ENCODE measurements around the gene ANKRD29.
"Not testable (repeated sequence)": the region's sequence is repeated elsewhere in the genome, so short reads cannot be mapped to it uniquely, and the experiment has no call there.

Gene ANKRD29

DNA sequence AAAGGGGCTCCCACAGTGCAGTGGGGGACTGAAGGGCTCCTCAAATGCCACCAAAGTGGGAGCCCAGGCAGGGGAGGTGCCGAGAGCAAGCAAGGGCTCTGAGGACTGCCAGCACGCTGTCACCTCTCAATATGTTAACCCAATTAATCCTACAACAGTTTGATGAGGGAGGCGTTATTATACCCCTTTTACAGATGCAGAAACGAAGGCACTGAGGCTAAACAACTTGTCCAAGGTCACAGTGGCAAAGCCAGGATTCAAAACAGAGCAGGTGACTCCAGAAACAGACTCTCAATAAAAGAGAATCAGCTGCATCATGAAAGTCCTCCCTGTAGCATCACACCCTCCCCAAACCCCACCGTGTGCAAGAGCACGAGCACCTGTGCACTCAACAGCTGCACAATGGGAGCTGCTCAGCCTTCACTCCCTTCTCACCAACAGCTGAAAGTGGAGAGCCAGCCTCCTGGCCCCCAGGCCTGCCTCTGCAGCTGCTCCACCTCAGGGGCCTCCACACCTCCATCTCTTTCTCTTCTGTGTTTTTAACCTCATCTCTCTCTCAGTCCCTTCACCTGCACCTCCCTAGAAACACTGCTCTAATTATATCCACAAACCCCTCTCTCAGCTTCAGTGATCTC lies 84.5 kb downstream of the ANKRD29 start:
- no peak for DNase-seq

DNA sequence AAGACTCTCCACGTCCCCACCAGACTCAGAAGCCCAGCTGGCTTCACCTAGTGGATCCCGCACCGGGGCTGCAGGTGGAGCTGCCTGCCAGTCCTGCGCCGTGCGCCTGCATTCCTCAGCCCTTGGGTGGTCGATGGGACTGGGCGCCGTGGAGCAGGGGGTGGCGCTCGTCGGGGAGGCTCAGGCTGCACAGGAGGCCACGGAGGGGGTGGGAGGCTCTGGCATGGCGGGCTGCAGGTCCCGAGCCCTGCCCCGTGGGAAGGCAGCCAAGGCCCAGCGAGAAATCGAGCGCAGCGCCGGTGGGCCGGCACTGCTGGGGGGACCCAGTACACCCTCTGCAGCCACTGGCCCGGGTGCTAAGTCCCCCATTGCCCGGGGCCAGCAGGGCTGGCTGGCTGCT lies 85.2 kb downstream of the ANKRD29 start:
- DNase-seq: not testable (repeated sequence)

DNA sequence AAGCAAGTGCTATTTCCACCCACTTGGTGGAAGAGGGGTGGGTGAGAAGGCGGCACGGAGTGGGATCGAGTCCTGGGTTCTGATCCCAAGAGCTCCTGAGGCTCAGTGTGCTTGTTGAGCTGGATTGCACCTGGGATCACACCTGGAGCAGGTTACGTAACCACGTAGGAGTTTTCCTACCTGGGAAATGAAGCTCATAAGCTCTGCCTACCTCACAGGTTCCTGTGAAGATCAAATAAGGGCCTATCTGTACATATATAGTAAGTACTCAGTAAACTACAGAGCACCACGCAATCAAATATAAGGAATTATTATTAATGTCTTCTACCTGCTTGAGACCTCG lies 87.4 kb downstream of the ANKRD29 start:
- no peak for DNase-seq

DNA sequence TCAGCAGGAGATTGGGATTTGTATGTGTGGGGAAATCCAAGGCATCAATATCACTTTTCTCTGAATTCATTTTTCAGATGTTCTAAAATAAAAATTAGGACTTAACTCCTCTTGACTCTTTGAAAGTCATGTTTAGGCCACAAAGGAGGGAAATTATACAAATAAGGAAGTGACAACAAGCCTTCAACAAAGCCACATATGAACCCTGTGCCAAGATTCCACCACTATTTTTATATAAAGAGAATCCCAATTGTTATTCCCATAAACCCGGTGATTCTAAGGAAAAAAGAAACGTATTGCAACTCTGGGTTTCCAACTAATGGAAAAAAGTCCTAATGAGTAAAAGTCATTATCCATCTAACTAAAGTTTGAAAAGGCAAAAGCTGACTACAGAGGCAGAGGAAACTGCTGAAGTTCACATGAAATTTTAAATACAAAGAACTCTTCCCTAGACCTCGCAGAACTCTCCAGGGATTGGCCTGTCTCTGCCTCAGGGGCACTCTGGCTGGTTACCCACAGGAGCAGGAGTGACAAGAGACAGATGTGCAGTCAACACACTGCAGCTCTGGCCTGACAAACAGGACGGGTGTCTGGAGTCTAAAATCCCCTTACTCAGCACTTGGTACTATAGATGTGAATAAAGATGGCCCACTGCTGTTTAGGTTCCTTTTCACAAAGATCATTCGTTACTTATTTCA lies 88.0 kb downstream of the ANKRD29 start:
- DNase-seq: no peak

DNA sequence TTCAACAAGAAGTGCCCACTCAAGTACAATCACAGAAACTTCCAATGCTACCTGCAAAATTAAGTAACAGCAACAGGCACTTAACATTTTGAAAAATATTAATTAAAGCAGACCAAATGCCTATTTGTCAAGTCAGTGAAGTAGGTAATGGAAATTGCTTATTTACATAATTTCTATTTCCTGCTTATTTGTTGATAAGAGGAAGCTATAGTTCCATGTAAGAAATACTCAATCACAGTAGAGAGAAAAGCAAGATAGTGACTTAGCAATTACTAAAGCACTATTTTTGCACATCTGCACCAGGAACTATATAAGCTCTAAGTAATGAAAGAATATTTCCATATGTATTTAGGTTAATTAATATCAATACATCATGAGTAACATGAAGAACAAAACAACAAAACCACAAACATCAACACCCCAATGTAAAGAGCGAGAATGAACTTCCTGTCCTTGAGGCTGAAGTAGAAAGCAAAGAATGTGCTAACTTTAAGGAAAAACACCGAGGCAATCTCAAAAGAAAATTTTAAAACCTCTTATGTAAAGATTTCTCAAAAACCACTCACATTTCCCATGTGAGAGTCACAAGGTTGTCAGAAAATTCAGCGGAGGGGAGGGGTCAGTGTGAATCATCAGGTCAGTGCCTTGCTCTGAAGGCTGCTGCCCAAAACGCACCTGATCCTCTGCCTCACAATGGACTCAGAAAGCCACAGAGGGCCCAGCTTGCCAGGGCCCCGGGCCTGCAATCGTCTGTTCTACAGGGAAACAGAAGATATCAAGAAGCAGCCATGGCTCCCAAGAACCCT lies 88.9 kb downstream of the ANKRD29 start:
- peak; percentile 55 for DNase-seq

DNA sequence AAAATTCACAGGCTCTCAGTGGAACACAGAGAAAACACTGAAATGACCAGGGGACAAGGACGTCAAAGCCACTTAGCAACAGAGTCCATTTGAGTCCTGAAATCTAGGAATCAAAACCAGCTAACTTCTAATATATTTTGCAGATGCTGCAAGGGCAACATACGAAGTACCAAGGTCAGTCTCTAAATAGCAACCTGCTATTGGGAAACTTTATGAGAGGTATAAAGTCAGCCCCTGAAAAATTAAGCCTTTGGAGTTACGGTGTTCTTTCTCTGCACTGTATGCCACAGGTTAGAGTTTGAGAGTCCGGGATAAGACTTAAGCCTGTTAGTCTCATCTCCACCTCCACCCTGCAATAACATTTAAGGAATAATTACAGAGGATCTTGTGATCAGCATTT lies 89.7 kb downstream of the ANKRD29 start:
- no peak for DNase-seq

DNA sequence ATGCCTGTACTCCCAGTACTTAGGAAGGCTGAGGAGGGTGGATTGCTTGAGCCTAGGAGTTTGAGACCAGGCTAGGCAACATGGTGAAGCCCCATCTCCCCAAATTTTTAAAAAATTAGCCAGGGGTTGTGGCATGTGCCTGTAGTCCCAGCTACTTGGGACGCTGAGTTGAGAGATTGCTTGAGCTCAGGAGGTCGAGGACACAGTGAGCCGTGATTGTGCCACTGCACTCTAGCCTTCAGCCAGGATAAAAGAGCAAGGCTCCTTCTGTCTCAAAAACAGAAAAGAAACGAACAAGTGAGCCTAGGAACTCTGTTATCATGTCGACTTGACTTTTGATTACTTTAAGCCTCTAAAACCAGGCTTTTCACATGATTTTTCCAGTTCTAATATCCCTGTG lies 90.1 kb downstream of the ANKRD29 start:
- DNase-seq: no peak

DNA sequence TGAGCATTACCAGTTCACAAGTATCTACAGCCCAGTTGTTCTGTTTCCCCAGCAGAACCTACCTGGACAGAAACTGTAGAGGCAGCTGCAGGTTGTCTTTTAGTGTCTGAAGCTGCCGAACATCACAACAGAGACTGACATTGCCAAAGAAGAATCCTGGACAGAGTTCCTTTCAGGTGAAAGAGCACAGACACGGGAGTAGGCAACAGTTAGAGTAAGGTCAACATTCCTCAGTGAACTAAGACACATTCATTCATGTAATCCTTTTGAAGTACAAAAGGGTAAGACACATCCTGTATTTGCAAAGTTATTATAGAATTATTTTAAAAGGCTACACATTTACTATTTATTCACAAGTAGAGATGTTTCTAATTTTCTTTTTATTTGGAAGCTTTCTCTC lies 90.7 kb downstream of the ANKRD29 start:
- no peak for DNase-seq

DNA sequence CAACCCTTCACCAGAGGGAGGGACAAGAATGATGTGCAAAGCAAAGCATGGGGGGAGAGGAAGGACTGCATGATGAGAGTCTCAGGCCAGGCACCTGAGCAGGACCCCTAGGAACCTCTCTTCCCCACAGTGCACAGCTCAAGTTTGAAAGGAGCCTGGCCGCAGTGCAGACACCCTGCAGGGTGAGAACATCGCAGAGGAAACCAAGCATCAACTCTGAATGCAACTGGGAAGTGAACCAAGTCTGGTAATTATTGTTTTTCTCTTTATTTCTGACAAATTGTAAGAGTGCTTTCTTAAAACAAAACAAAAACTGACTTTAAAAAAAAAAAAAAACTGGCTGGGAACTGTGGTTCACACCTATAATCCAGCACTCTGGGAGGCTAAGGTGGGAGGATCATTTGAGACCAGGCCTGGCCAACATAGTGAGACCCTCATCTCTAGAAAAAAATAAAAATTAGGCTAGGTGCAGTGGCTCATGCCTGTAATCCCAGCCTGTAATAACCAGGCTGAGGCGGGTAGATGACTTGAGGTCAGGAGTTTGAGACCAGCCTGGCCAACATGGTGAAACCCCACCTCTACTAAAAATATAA lies 91.7 kb downstream of the ANKRD29 start:
- peak; percentile 41 for DNase-seq

DNA sequence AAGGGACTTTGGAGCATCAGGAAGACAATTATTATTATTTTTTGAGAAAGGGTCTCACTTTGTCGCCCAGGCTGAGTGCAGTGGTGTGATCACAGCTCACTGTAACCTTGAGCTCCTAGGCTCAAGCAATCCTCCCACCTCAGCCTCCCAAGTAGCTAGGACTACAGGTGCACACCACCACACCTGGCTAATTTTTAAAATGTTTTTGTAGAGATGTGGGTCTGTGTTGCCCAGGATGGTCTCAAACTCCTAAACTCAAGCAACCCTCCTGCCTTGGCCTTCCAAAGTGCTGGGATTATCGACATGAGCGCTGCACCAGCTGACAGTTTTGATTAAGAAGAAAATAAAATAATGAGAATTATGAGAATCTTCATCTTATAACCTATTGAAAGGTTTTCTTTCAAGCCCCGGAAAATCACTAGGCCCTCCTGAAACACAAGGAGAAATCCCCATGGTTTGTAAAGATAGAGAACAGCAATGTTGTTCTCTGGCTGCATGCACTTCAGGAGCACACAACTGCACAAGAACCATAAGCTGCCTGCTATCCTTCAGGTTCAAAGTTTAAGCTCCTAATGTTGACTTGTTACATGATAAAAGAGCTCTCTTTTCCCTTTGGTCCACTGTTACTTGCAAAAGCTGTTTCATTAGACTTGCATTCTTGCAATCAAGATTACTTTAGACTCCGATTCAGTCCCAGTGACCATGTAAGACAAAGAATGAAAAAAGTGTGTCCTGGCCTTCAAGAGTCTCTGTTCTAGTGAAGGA lies 93.2 kb downstream of the ANKRD29 start:
- DNase-seq: no peak

DNA sequence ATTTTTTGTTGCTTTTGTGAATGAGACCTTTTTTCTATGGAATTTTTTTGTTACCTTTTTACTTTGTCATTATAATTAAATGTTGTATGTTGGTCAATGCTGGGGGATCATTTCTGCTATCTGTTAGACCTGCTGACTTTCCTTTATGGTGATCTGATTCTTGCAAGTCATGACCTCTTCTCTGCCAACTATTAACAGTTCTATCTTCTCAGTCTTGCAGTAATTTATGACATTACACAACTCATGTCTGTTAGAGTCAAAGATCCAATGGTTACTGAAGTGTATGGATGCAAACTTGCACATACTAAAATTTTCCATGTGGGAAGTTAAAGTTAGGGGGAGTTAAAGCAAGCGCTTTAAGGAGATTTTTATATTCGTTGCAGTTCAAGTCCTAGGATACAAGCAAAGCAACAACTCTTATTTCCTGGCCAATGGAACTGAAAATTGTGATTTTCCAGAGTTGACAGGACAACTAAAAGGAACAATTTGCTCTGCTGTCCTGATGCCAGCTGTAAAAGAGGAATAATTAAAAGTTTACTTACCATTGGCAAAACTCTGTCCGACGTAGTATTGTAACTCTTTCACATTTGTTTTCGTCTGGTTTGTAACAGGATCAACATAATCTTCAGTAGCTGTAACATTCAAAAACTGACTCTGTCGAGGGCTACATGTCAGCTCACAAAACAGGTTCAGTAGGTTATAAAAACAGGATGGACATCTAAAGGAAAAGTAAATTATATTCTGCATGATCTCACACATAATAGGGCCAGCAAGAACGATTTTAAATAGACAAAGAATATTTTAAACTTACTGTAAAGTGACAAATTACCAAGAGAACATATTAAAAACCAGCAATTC lies 94.2 kb downstream of the ANKRD29 start:
- no peak for DNase-seq

DNA sequence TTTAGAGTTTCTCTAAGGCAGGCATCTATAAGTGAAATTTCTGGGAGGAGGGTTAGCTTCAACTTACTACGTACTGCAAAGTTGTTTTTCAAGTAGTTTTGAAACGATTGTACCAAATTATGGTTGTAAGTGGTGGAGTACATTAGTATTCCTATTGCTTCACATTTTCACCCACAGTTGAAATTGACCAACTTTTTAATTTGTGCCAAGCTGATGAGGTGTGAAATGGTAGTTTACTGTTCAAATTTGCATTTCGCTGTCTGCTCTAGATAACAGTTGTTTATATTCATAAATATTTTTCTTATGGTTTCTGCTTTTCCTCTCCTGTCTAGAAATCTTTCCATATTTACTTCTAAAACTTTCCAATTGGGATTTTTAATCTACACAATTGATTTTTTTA lies 95.0 kb downstream of the ANKRD29 start:
- DNase-seq: no peak

DNA sequence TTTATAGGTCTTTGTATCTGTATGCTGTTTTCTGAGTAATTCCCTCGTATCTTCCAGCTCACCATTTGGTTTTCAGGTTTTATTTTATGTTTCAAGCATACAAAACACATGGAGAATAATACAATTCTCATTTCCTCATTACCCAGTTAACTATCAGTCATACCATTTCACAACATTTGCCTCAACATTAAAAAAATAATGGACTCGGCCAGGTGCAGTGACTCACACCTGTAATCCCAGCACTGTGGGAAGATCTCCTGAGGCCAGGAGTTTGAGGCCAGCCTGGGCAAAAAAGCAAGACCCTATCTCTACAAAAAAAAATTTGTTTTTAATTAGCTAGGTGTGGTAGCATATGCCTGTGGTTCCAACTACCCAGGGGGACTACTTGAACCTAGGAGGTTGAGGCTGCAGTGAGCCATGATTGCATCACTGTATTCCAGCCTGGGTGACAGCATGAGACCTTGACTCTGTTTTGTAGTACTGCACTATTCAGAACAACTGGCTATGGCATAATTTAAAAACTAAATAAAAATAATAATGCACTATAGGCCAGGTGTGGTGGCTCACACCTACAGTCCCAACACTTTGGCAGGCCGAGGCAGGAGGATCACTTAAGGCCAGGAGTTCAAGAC lies 96.7 kb downstream of the ANKRD29 start:
- no peak for DNase-seq

DNA sequence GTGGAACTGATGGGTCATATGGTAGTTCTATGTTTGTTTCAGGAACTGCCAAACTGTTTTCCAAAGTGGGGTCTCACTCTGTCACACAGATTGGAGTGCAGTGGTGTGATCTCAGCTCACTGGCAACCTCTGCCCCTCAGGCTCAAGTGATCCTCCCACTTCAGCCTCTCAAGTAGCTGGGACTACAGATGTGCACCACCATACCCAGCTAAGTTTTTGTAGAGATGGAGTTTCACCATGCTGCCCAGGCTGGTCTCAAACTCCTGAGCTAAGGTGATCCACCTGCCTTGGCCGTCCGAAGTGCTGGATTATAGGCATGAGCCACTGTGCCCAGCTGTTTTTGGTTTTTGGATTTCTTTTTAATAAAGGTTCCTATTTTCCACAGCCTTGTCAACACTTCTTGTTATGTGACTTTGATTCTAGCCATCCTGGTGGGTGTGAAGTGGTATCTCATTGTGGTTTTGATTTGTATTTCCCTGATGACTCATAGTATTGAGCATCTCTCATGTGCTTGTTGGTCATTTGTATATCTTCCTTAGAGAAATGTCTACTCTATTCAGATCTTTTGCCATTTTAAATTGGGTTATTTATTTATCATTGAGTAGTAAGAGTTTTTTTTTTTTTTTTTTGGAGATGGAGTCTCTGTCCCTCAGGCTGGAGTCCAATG lies 99.2 kb downstream of the ANKRD29 start:
- peak; percentile 46 for DNase-seq

DNA sequence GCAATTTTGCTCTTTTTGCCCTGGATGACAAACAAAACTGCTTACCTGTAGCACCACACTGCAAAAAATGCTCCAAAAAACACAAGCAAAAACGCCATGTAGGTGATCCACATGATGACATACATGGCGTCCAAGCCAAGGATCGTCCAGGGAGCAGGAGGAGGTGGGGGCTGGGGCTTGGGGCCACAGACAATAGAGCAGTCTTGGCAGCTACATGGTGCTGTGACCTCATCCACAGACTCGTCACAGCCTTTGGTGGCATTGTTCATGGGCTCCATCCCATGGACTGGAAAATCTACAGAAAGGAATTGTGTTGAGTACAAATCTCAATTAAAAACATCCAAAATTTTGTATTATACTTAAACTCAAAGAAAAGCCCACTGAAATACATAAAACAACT lies 102.5 kb downstream of the ANKRD29 start:
- DNase-seq: no peak

DNA sequence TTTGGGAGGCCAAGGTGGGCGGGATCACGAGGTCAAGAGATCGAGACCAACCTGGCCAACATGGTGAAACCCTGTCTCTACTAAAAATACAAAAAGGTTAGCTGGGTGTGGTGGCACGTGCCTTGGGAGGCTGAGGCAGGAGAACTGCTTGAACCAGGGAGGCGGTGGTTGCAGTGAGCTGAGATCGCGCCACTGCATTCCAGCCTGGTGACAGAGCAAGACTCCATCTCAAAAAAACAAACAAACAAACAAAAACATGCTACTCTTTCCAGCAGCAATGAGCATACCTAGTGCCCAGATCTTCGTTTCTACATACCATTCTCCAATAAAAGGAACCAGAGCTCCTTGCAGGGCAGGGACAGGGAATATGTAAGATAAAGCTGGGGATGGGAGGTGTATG lies 105.2 kb downstream of the ANKRD29 start:
- DNase-seq: not testable (repeated sequence)

DNA sequence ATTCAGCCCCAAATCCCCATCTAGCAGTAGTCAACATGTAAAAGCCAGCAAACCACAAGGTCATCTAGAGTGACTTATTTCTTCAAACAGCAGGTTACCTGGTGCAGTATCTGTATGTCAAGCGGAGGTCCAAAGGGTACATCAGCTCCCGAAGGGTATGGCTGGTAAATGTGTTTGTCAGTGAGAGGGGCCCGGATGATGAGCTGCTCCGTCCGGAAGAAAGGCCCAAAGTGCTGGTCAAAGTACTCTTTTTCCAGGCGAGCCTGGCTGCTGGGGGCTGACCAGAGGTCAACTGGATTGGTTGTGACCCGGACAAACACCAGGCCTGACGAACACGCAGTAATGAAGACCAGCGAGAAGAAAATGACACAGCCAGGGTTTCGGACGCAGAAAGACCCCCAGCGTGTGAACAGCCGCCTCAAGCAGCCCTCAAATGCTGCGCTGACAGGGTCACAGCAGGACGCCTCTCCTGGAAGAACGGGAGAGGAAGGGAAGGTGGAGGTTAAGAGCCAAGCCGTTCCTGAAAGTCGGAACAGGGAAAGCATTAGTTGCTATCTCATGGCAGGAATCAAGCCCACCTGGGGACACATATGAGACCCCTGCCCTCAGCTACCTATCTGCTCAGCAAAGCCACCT lies 106.4 kb downstream of the ANKRD29 start:
- no peak for DNase-seq

DNA sequence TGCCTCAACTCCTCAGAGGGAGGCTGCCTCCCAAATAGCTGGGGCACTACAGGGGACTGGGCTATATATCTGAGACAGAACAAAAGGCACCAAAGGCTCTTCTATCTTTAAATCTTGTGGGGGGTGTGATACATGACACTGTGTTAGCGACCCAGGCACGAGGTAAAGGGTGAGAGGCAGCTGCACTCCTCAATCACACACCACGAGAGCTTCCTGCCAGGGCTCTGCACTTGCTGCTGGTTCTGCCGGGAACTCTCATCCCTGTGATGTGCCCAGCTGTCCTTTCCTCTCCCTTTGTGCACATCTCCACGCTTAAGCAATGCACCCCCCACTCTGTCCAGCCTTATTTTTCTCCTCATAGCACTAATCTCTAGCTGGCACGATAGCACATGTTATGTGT lies 108.8 kb downstream of the ANKRD29 start:
- no peak for DNase-seq

DNA sequence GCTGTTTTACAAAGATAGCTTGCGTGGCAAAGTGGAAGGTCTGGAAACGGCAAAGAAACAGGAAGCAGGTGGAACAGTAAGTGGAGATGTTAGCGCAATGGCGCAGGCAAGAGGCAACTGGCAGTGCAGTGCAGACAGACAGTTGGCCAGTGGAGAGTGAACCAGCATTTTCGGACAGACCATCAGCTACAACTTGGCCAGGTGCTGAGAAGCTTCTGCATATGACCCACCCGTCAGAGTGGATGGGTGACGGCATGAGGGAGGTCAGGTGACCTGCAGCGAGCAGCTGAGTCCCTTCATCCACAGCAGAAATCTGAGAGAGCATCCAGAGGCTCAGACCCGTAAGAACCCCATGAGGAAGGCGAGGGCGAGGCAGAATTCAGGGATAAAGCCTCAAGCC lies 110.2 kb downstream of the ANKRD29 start:
- no peak for DNase-seq

DNA sequence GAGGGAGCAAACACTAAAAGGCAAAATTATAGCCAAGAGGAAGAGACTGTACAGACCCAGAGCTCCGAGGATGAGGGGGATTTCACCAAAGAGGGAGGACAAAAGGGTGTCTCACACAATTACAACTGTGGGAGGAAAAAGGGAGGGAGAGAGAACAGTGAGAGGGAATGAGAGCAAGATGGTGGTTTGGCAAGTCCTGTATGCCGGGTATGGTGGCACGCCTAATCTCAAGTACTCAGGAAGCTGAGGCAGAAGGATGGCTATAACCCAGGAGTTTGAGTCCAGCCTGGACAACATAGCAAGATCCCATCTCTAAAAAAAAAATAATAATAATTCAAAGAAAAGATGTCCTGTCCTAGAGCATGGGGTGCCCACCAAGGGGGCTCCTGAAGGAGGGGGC lies 110.7 kb downstream of the ANKRD29 start:
- no peak for DNase-seq

All from CD4-positive, alpha-beta T cell treated with Interleukin-21 for 1 hour (primary cell).